Testis (tissue), 2 donors: Measurements from ENCODE around the gene NFKBIE.

Experiments used
- POLR2A ChIP-seq: fragments of 450-650 bp; IDR thresholded peaks from one replicate; pipeline ENCODE4 v1.6.1; 2017; ENCODE audit warnings: antibody characterized with exemption, mild to moderate bottlenecking, moderate library complexity
- TF ChIP-seq, protein P1 (sequence below), 3 experiments: fragments of 450-650 bp in 2 of 3; fragments of 200-600 bp in 1 of 3; sonication (generic) in 1 of 3; IDR thresholded peaks; one replicate each; pipeline ENCODE4 v1.5.1; 2016 to 2019; ENCODE audit warnings: antibody characterized with exemption in 3 of 3, mild to moderate bottlenecking in 2 of 3, moderate library complexity in 1 of 3

DNA sequence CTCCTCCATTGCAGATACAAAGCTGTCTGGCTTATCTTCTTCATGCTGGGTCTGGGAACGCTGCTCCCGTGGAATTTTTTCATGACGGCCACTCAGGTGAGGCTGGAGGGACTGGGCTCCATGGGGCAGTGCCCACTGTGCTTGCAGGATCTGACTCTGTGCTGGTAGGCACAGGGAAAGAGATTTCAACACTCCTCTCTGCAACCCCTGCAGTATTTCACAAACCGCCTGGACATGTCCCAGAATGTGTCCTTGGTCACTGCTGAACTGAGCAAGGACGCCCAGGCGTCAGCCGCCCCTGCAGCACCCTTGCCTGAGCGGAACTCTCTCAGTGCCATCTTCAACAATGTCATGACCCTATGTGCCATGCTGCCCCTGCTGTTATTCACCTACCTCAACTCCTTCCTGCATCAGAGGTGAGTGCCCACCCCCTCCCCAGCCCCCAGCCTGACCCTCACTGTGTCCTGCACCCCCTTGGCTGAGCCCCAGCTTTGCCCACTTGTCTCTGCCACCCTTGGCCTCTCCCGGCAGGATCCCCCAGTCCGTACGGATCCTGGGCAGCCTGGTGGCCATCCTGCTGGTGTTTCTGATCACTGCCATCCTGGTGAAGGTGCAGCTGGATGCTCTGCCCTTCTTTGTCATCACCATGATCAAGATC is 35.8 kb downstream of the NFKBIE start:
- TF ChIP-seq POLR2A = no peak
- TF ChIP-seq, protein P1, sequence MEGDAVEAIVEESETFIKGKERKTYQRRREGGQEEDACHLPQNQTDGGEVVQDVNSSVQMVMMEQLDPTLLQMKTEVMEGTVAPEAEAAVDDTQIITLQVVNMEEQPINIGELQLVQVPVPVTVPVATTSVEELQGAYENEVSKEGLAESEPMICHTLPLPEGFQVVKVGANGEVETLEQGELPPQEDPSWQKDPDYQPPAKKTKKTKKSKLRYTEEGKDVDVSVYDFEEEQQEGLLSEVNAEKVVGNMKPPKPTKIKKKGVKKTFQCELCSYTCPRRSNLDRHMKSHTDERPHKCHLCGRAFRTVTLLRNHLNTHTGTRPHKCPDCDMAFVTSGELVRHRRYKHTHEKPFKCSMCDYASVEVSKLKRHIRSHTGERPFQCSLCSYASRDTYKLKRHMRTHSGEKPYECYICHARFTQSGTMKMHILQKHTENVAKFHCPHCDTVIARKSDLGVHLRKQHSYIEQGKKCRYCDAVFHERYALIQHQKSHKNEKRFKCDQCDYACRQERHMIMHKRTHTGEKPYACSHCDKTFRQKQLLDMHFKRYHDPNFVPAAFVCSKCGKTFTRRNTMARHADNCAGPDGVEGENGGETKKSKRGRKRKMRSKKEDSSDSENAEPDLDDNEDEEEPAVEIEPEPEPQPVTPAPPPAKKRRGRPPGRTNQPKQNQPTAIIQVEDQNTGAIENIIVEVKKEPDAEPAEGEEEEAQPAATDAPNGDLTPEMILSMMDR (IDR thresholded peaks at IDR 0.05) = no peak
